ENCODE results near the gene ADGRL3. TPM values are rescaled to one million over a fixed set of nuclear protein-coding genes. Genes with fewer than 3 reads are reported as not detected.
"Not testable (repeated sequence)": the region's sequence is repeated elsewhere in the genome, so short reads cannot be mapped to it uniquely, and the experiment has no call there.

ADGRL3 gene
- total RNA-seq, 1 donor from 2014 or later = 93.6 TPM

GRCh38 chr4:61851126-61851525 is 651.0 kb downstream of the ADGRL3 start:
- Mint-ChIP-seq H3K27me3 (ENCODE audit: insufficient read depth, low read depth) (no peaks in the 10 kb centered on the region), H3K36me3 (peaks cover 10% of the 10 kb centered on the region), H3K27ac (no peak overlapping the region), H3K4me1 (peaks cover 3% of the 10 kb centered on the region), H3K9me3 (peaks cover 5% of the 10 kb centered on the region), H3K4me3 (no peak overlapping the region)
- no peak overlapping the region for H3K27ac ChIP-seq
- DNase-seq (ENCODE audit: low spot score) = no peak
- H3K79me2 ChIP-seq (ENCODE audit: low read depth) = no peaks in the 10 kb centered on the region
- no peaks in the 10 kb centered on the region for H3K36me3 ChIP-seq
- H3K27me3 ChIP-seq = no peaks in the 10 kb centered on the region
- H3K4me2 ChIP-seq = no peak overlapping the region
- H3K9ac ChIP-seq = no peak overlapping the region
- no peaks in the 10 kb centered on the region for H3K9me3 ChIP-seq (ENCODE audit: low read depth)
- no peak overlapping the region for H3K4me3 ChIP-seq
- no peak for TF ChIP-seq CTCF (IDR thresholded peaks at IDR 0.05)
- no peak for TF ChIP-seq EZH2phosphoT487 (IDR thresholded peaks at IDR 0.05)
- no peak for TF ChIP-seq EZH2 (IDR thresholded peaks at IDR 0.05)
- peaks cover 7% of the 10 kb centered on the region for H3F3A ChIP-seq (ENCODE audit: low read depth)
- H2AFZ ChIP-seq (replicated peaks) = no peak overlapping the region
- no peaks in the 10 kb centered on the region for H4K20me1 ChIP-seq (ENCODE audit: low read depth)
- peaks cover 25% of the 10 kb centered on the region for H3K4me1 ChIP-seq

- not testable (repeated sequence) for H3K36me3 Mint-ChIP-seq, H3K9me3 Mint-ChIP-seq
Measured at GRCh38 chr4:61852105-61852504, 652.0 kb downstream of the ADGRL3 start.

GRCh38 chr4:61853041-61853440 is 652.9 kb downstream of the ADGRL3 start:
- H3F3A ChIP-seq (ENCODE audit: low read depth) = peaks cover 2% of the 10 kb centered on the region
- Mint-ChIP-seq H3K27me3 (ENCODE audit: insufficient read depth, low read depth) (no peaks in the 10 kb centered on the region), H3K4me3 (no peak overlapping the region), H3K36me3 (peaks cover 5% of the 10 kb centered on the region), H3K9me3 (peaks cover 3% of the 10 kb centered on the region), H3K27ac (no peak overlapping the region), H3K4me1 (peaks cover 3% of the 10 kb centered on the region)
- H3K27ac ChIP-seq = no peak overlapping the region
- TF ChIP-seq EZH2phosphoT487 (IDR thresholded peaks at IDR 0.05) (no peak), CTCF (IDR thresholded peaks at IDR 0.05) (no peak), EZH2 (IDR thresholded peaks at IDR 0.05) (no peak)
- H2AFZ ChIP-seq (replicated peaks) = no peak overlapping the region
- no peak overlapping the region for H3K4me2 ChIP-seq
- H3K79me2 ChIP-seq (ENCODE audit: low read depth) = no peaks in the 10 kb centered on the region
- no peak for DNase-seq (ENCODE audit: low spot score)
- H3K36me3 ChIP-seq = no peaks in the 10 kb centered on the region
- H3K4me1 ChIP-seq = peaks cover 25% of the 10 kb centered on the region
- H4K20me1 ChIP-seq (ENCODE audit: low read depth) = no peaks in the 10 kb centered on the region
- H3K9me3 ChIP-seq (ENCODE audit: low read depth) = no peaks in the 10 kb centered on the region
- no peak overlapping the region for H3K4me3 ChIP-seq
- no peak overlapping the region for H3K9ac ChIP-seq
- no peaks in the 10 kb centered on the region for H3K27me3 ChIP-seq

More at GRCh38 chr4:61852105-61852504, 652.0 kb downstream of the ADGRL3 start:
- H3K4me1 ChIP-seq = peaks cover 25% of the 10 kb centered on the region
- H3K27ac ChIP-seq; H3K27me3 Mint-ChIP-seq (ENCODE audit: insufficient read depth, low read depth); H2AFZ ChIP-seq (replicated peaks); H3K4me3 Mint-ChIP-seq; H3K4me2 ChIP-seq; H3K36me3 ChIP-seq; H3K9me3 ChIP-seq (ENCODE audit: low read depth); H3F3A ChIP-seq (ENCODE audit: low read depth); H3K27ac Mint-ChIP-seq; H3K4me3 ChIP-seq; DNase-seq (ENCODE audit: low spot score); H3K4me1 Mint-ChIP-seq; H3K9ac ChIP-seq; H3K79me2 ChIP-seq (ENCODE audit: low read depth); H3K27me3 ChIP-seq; H4K20me1 ChIP-seq (ENCODE audit: low read depth): not testable (repeated sequence)

GRCh38 chr4:61860376-61860775 is 660.2 kb downstream of the ADGRL3 start:
- H4K20me1 ChIP-seq (ENCODE audit: low read depth) = no peaks in the 10 kb centered on the region
- Mint-ChIP-seq H3K4me3 (no peak overlapping the region), H3K36me3 (peaks cover 18% of the 10 kb centered on the region), H3K4me1 (no peaks in the 10 kb centered on the region), H3K9me3 (peaks cover 6% of the 10 kb centered on the region), H3K27me3 (ENCODE audit: insufficient read depth, low read depth) (no peaks in the 10 kb centered on the region), H3K27ac (no peak overlapping the region)
- H3K27me3 ChIP-seq = no peaks in the 10 kb centered on the region
- H3K27ac ChIP-seq = no peak overlapping the region
- H2AFZ ChIP-seq (replicated peaks) = no peak overlapping the region
- TF ChIP-seq CTCF (IDR thresholded peaks at IDR 0.05) (no peak), EZH2phosphoT487 (IDR thresholded peaks at IDR 0.05) (no peak), EZH2 (IDR thresholded peaks at IDR 0.05) (no peak)
- no peak overlapping the region for H3K4me2 ChIP-seq
- no peak overlapping the region for H3K9ac ChIP-seq
- H3K9me3 ChIP-seq (ENCODE audit: low read depth) = no peaks in the 10 kb centered on the region
- H3K4me3 ChIP-seq = no peak overlapping the region
- no peaks in the 10 kb centered on the region for H3K4me1 ChIP-seq
- DNase-seq (ENCODE audit: low spot score) = no peak
- no peaks in the 10 kb centered on the region for H3K79me2 ChIP-seq (ENCODE audit: low read depth)
- H3K36me3 ChIP-seq = no peaks in the 10 kb centered on the region
- no peaks in the 10 kb centered on the region for H3F3A ChIP-seq (ENCODE audit: low read depth)

All from neural progenitor cell (in vitro differentiated cells).